SH-SY5Y (cell line): ENCODE data around the gene WDFY3.

ENCODE experiments used
- GATA2 ChIP-seq: IDR thresholded peaks from 2 replicates; pipeline ENCODE4 v1.6.1; 2011; ENCODE audit warnings: mild to moderate bottlenecking, low read depth, low read length
- GATA3 ChIP-seq: IDR thresholded peaks from 2 replicates; pipeline ENCODE4 v1.6.1; 2011; ENCODE audit warnings: low read depth, mild to moderate bottlenecking, low read length, moderate library complexity

GRCh38 chr4:84638092-84638491 lies 328.4 kb downstream of the WDFY3 start:
- TF ChIP-seq GATA3 (no peak), GATA2 (no peak)
